Bronchial epithelial cell (primary cell): ENCODE data around the gene FLRT2. TPM values are rescaled to one million over a fixed set of nuclear protein-coding genes. Genes with fewer than 3 reads are reported as not detected.

Experiments
- DNase-seq: peaks from one replicate; pipeline ENCODE4 v3.0.0-alpha.2; 2010; ENCODE audit warnings: low read depth
- FAIRE-seq: peaks from 2 replicates; lab custom pipeline; 2011; peaks lifted over from hg19 to GRCh38; lab: Jason Lieb, UNC
- H3K27me3 ChIP-seq: 2 replicates; pipeline ENCODE4 v1.5.1; 2011; ENCODE audit warnings: low read length; ENCODE audit not compliant: control insufficient read depth, insufficient read depth
- H3K36me3 ChIP-seq: 2 replicates; pipeline ENCODE4 v1.5.1; 2011; ENCODE audit warnings: low read length; ENCODE audit not compliant: control insufficient read depth, insufficient read depth
- H3K4me3 ChIP-seq: 2 replicates; pipeline ENCODE4 v1.5.1; 2011; ENCODE audit warnings: mild to moderate bottlenecking, low read depth, low read length, control low read depth
- CTCF ChIP-seq: IDR thresholded peaks from 2 replicates; pipeline ENCODE4 v1.5.1; 2011; ENCODE audit warnings: mild to moderate bottlenecking, moderate library complexity, low read length, control low read depth, inconsistent platforms; ENCODE audit not compliant: insufficient read depth, severe bottlenecking
- total RNA-seq: library from RNA; depleted of rRNA; stranded (reverse); fragments of >200 nt; gene quantifications from 2 replicates; pipeline ENCODE4 v1.2.1, GENCODE V29; 2014

The FLRT2 gene
- total RNA-seq, 1 donor from 2014 or later: 7.1 TPM

- FAIRE-seq (no peak), DNase-seq (peak; percentile 52)
- H3K4me3 ChIP-seq: no peak overlapping the region
- no peaks in the 10 kb centered on the region for H3K36me3 ChIP-seq
- no peak for TF ChIP-seq CTCF
- no peaks in the 10 kb centered on the region for H3K27me3 ChIP-seq
Measured at GRCh38 chr14:85527006-85527405, 2.9 kb upstream of the FLRT2 start.

GRCh38 chr14:85527445-85528035, 2.4 kb upstream of the FLRT2 start:
- no peaks in the 10 kb centered on the region for H3K27me3 ChIP-seq
- H3K36me3 ChIP-seq: no peaks in the 10 kb centered on the region
- DNase-seq (no peak), FAIRE-seq (no peak)
- no peak overlapping the region for H3K4me3 ChIP-seq
- no peak for TF ChIP-seq CTCF

- no peak for FAIRE-seq
- Histone ChIP-seq H3K27me3 (no peaks in the 10 kb centered on the region), H3K4me3 (peak overlapping the region; percentile 90), H3K36me3 (no peaks in the 10 kb centered on the region)
- TF ChIP-seq CTCF: peak; percentile 64
- DNase-seq: peak; percentile 89
Measured at GRCh38 chr14:85528080-85528896, 1.7 kb upstream of the FLRT2 start.

GRCh38 chr14:85528897-85529631, 880 bp upstream of the FLRT2 start:
- H3K27me3 ChIP-seq: no peaks in the 10 kb centered on the region
- peak overlapping the region; percentile 90 for H3K4me3 ChIP-seq
- TF ChIP-seq CTCF: no peak
- peak; percentile 69 for DNase-seq
- FAIRE-seq: no peak
- H3K36me3 ChIP-seq: no peaks in the 10 kb centered on the region

GRCh38 chr14:85530626-85531025, 682 bp downstream of the FLRT2 start:
- peak overlapping the region; percentile 90 for H3K4me3 ChIP-seq
- no peaks in the 10 kb centered on the region for H3K27me3 ChIP-seq
- FAIRE-seq (no peak), DNase-seq (no peak)
- H3K36me3 ChIP-seq: no peaks in the 10 kb centered on the region
- TF ChIP-seq CTCF: no peak
